B cell (primary cell): Measurements from ENCODE around the gene CLSTN2.

Source experiments
- CTCF ChIP-seq: fragments of 200-600 bp; IDR thresholded peaks from one replicate; pipeline ENCODE4 v1.8.0; 2022; ENCODE audit warnings: antibody characterized with exemption, mild to moderate bottlenecking
- EZH2 ChIP-seq: IDR thresholded peaks from 2 replicates; pipeline ENCODE4 v1.6.1; 2012; ENCODE audit warnings: borderline replicate concordance, low read depth, mild to moderate bottlenecking, moderate library complexity, low read length; ENCODE audit not compliant: insufficient read depth, poor library complexity, severe bottlenecking

GRCh38 chr3:140510303-140510861 is 575.4 kb downstream of the CLSTN2 start:
- TF ChIP-seq CTCF: no peak
- no peak for TF ChIP-seq EZH2
